Left ventricle myocardium inferior (tissue), 1 donor: ENCODE results near the gene SELE. TPM values are rescaled to one million over a fixed set of nuclear protein-coding genes. Genes with fewer than 3 reads are reported as not detected.
"Not testable (repeated sequence)": the region's sequence is repeated elsewhere in the genome, so short reads cannot be mapped to it uniquely, and the experiment has no call there.

ENCODE experiments used
- DNase-seq: peaks from one replicate; pipeline ENCODE4 v3.0.0-alpha.2; 2020
- H3K27ac ChIP-seq: fragments of 200-600 bp; replicated peaks from 2 replicates; pipeline ENCODE4 v1.8.0; 2021
- H3K27me3 ChIP-seq: fragments of 200-600 bp; 2 replicates; pipeline ENCODE4 v1.8.0; 2021; ENCODE audit warnings: low read depth
- H3K36me3 ChIP-seq: fragments of 200-600 bp; 2 replicates; pipeline ENCODE4 v1.8.0; 2021
- H3K4me1 ChIP-seq: fragments of 200-600 bp; 2 replicates; pipeline ENCODE4 v1.8.0; 2021
- H3K4me3 ChIP-seq: fragments of 200-600 bp; 2 replicates; pipeline ENCODE4 v1.8.0; 2021; ENCODE audit warnings: mild to moderate bottlenecking, moderate library complexity
- H3K9me3 ChIP-seq: fragments of 200-600 bp; replicated peaks from 2 replicates; pipeline ENCODE4 v1.8.0; 2021
- intact Hi-C: fragments of 100-400 bp; cut with micrococcal nuclease; formaldehyde crosslinking; loops from one replicate; pipeline ENCODE4 v1.11.0; 2022
- total RNA-seq: library from RNA; stranded (reverse); fragmentation: NEBNext Ultra II Directional; extraction: Animal tissue kit (Norgen Biotek cat#: 25700); gene quantifications from one replicate; pipeline ENCODE4 v1.2.1, GENCODE V29; 2021
- TF ChIP-seq, protein P1 (sequence below): fragments of 200-600 bp; IDR thresholded peaks from 2 replicates; pipeline ENCODE4 v1.8.0; 2021; ENCODE audit warnings: antibody characterized with exemption, mild to moderate bottlenecking, borderline replicate concordance
- donor health status: DM: no; HTN: yes; CAD: no; lungs with severe emphysema.

The SELE gene
- total RNA-seq, 1 donor from 2014 or later, result 0.44 TPM

- H3K4me1 ChIP-seq, result no peaks in the 10 kb centered on the region
- H3K36me3 ChIP-seq, result no peaks in the 10 kb centered on the region
- H3K27me3 ChIP-seq, result no peaks in the 10 kb centered on the region
- H3K4me3 ChIP-seq, result no peak overlapping the region
- no peaks in the 10 kb centered on the region for H3K9me3 ChIP-seq
- no peak overlapping the region for H3K27ac ChIP-seq
- DNase-seq, result no peak
- intact Hi-C loops, result no loop called here
- TF ChIP-seq, protein P1, sequence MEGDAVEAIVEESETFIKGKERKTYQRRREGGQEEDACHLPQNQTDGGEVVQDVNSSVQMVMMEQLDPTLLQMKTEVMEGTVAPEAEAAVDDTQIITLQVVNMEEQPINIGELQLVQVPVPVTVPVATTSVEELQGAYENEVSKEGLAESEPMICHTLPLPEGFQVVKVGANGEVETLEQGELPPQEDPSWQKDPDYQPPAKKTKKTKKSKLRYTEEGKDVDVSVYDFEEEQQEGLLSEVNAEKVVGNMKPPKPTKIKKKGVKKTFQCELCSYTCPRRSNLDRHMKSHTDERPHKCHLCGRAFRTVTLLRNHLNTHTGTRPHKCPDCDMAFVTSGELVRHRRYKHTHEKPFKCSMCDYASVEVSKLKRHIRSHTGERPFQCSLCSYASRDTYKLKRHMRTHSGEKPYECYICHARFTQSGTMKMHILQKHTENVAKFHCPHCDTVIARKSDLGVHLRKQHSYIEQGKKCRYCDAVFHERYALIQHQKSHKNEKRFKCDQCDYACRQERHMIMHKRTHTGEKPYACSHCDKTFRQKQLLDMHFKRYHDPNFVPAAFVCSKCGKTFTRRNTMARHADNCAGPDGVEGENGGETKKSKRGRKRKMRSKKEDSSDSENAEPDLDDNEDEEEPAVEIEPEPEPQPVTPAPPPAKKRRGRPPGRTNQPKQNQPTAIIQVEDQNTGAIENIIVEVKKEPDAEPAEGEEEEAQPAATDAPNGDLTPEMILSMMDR, result no peak
These were observed 9.7 kb downstream of the SELE start for GRCh38 chr1:169724168-169724567.

GRCh38 chr1:169723763-169724162 is 10.1 kb downstream of the SELE start:
- TF ChIP-seq, protein P1, result no peak

DNA sequence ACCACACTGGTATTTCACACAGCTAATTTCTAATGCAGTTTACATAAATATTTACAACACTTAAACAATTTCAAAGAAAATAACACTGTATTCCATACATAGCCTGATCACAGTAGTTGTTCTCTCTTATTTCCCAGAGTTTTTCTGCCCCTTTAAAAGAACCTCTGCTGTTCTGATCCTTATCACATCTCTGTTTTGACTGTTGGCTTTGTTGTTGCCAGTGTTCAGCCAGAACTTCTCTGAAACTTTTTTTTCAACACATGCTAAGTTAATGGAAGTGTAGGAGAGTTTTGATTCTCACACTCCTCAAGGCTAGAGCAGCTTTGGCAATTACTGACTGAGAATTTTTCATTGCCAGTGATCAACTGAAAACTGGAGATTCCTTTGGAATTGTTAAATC is 11.1 kb downstream of the SELE start:
- Histone ChIP-seq H3K9me3 (no peaks in the 10 kb centered on the region), H3K36me3 (no peaks in the 10 kb centered on the region), H3K27ac (no peak overlapping the region), H3K4me3 (no peak overlapping the region), H3K4me1 (no peaks in the 10 kb centered on the region), H3K27me3 (no peaks in the 10 kb centered on the region)
- intact Hi-C loops, result no loop called here
- TF ChIP-seq, protein P1, result no peak
- no peak for DNase-seq

More at GRCh38 chr1:169723763-169724162, 10.1 kb downstream of the SELE start:
- no peaks in the 10 kb centered on the region for H3K27me3 ChIP-seq
- H3K36me3 ChIP-seq, result no peaks in the 10 kb centered on the region
- H3K9me3 ChIP-seq, result no peaks in the 10 kb centered on the region
- no peaks in the 10 kb centered on the region for H3K4me1 ChIP-seq
- no peak overlapping the region for H3K4me3 ChIP-seq
- H3K27ac ChIP-seq, result no peak overlapping the region
- DNase-seq, result no peak
- intact Hi-C loops, result no loop called here

DNA sequence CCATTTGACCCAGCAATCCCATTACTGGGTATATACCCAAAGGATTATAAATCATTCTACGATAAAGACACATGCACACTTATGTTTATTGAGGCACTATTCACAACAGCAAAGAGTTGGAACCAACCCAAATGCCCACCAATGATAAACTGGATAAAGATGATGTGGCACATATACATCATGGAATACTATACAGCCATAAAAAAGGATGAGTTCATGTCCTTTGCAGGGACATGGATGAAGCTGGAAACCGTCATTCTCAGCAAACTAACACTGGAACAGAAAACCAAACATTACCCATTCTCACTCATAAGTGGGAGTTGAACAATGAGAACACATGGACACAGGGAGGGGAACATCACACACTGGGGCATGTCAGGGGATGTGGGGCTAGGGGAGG is 18.8 kb downstream of the SELE start:
- H3K27me3 ChIP-seq, H3K4me3 ChIP-seq, H3K36me3 ChIP-seq, H3K27ac ChIP-seq, H3K4me1 ChIP-seq, DNase-seq: not testable (repeated sequence)
- intact Hi-C loops, result loop anchor here (10.0 kb wide), 1 partner anchor 160 kb away; no protein-coding TSS in a partner anchor
- H3K9me3 ChIP-seq, result peaks cover 29% of the 10 kb centered on the region

- not testable (repeated sequence) for H3K4me3 ChIP-seq, H3K36me3 ChIP-seq, DNase-seq, H3K27ac ChIP-seq, H3K27me3 ChIP-seq, H3K4me1 ChIP-seq
- intact Hi-C loops, result loop anchor here (5.0 to 10.0 kb wide), 2 partner anchors 111 to 158 kb away; no protein-coding TSS in a partner anchor
- peaks cover 29% of the 10 kb centered on the region for H3K9me3 ChIP-seq
These were observed 20.8 kb downstream of the SELE start for GRCh38 chr1:169713090-169713489.

DNA sequence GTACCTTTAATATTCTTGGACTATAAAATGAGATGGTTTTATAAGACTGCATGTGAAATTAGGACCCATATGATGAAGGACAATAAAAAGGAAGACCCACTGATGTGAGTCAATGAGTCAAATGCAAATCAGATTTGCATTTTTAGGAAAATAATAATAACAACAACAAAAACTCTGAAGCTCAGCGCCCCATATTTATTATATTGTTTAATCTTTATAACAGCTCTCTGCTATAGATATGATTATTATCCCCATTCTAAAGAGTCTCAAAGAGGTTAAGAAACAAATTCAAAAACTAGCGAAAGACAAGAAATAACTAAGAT is 21.6 kb downstream of the SELE start:
- Histone ChIP-seq H3K27me3 (peaks cover 8% of the 10 kb centered on the region), H3K9me3 (peaks cover 26% of the 10 kb centered on the region), H3K36me3 (no peaks in the 10 kb centered on the region), H3K4me1 (no peaks in the 10 kb centered on the region), H3K27ac (no peak overlapping the region), H3K4me3 (no peak overlapping the region)
- intact Hi-C loops, result loop anchor here (5.0 to 10.0 kb wide), 2 partner anchors 110 to 157 kb away; no protein-coding TSS in a partner anchor
- TF ChIP-seq, protein P1, result no peak
- no peak for DNase-seq
